ENCODE results near the gene MAP4K2.

MAP4K2 gene

DNA sequence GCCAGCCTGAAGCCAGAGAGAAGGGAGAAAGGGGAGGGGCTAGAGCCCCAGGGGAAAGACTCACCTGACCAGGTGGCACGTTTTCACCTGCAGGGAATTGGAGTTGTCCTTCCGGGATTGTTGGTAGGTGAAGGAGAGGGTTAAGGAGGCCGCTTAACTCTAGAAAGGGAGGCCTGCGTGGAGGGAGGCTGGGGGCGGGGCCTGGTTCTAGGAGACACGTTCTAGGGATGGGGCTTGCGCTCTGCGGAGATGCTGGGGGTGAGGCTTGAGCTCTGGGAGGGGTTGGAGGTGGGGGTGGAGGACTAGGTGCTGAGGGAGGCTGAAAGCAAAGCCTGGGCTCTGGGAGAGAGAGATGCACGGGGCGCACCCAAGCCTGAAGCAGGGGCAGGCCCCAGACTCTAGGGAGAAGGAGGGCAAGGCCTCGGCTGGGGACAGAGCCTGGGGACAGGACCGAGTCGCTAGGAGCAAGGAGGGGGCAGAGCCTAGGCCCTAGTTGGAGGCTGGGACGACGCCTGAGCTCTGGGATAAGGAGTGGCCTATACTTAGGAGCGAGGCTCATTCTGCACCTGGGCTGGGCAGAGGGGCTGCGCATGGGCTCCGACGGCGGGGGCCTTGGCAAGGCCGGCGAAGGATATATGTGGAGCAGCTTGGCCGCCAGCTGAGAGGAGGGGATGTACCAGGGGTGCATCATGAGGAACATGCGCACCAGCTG lies 61.5 kb downstream of the MAP4K2 start (continued):
- TF ChIP-seq, protein P1, sequence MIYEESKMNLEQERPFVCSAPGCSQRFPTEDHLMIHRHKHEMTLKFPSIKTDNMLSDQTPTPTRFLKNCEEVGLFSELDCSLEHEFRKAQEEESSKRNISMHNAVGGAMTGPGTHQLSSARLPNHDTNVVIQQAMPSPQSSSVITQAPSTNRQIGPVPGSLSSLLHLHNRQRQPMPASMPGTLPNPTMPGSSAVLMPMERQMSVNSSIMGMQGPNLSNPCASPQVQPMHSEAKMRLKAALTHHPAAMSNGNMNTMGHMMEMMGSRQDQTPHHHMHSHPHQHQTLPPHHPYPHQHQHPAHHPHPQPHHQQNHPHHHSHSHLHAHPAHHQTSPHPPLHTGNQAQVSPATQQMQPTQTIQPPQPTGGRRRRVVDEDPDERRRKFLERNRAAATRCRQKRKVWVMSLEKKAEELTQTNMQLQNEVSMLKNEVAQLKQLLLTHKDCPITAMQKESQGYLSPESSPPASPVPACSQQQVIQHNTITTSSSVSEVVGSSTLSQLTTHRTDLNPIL (CRISPR knock-in tag; IDR thresholded peaks at IDR 0.05; ENCODE audit: low read depth), result no peak
- no peak for TF ChIP-seq TCF4 (CRISPR knock-in tag; IDR thresholded peaks at IDR 0.05; ENCODE audit: borderline replicate concordance)
- no peak for TF ChIP-seq CSDC2 (CRISPR knock-in tag; IDR thresholded peaks at IDR 0.05)

DNA sequence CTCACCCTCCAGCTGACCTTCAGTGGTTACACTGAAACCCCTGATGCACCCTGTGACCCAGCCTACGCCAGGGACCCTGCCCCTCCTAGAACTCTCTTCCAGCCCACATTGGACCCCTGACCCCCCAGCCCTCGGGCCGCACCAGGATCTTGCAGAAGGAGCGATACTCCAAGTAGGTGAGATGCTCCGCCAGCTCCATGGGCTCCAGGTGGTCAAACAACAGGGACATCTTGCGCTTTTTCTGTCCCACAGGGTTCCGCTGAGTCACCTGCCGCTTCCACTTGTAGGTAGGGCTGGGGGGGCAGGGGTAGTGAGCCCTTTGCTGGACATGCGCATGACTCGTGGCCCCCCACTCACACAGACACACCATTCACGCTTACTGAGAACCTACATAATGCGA lies 63.1 kb downstream of the MAP4K2 start:
- ATAC-seq, result no peak
- TF ChIP-seq, protein P2, sequence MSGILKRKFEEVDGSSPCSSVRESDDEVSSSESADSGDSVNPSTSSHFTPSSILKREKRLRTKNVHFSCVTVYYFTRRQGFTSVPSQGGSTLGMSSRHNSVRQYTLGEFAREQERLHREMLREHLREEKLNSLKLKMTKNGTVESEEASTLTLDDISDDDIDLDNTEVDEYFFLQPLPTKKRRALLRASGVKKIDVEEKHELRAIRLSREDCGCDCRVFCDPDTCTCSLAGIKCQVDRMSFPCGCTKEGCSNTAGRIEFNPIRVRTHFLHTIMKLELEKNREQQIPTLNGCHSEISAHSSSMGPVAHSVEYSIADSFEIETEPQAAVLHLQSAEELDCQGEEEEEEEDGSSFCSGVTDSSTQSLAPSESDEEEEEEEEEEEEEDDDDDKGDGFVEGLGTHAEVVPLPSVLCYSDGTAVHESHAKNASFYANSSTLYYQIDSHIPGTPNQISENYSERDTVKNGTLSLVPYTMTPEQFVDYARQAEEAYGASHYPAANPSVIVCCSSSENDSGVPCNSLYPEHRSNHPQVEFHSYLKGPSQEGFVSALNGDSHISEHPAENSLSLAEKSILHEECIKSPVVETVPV (CRISPR knock-in tag; IDR thresholded peaks at IDR 0.05), result no peak
- no peak for TF ChIP-seq ARNTL (CRISPR knock-in tag; IDR thresholded peaks at IDR 0.05; ENCODE audit: borderline replicate concordance, low read depth)
- no peak for TF ChIP-seq ESRRG (CRISPR knock-in tag; IDR thresholded peaks at IDR 0.05)
- no peak for TF ChIP-seq ZNF8 (CRISPR knock-in tag; IDR thresholded peaks at IDR 0.05)
- TF ChIP-seq SNAI2 (CRISPR knock-in tag; IDR thresholded peaks at IDR 0.05), result no peak
- TF ChIP-seq, protein P3, sequence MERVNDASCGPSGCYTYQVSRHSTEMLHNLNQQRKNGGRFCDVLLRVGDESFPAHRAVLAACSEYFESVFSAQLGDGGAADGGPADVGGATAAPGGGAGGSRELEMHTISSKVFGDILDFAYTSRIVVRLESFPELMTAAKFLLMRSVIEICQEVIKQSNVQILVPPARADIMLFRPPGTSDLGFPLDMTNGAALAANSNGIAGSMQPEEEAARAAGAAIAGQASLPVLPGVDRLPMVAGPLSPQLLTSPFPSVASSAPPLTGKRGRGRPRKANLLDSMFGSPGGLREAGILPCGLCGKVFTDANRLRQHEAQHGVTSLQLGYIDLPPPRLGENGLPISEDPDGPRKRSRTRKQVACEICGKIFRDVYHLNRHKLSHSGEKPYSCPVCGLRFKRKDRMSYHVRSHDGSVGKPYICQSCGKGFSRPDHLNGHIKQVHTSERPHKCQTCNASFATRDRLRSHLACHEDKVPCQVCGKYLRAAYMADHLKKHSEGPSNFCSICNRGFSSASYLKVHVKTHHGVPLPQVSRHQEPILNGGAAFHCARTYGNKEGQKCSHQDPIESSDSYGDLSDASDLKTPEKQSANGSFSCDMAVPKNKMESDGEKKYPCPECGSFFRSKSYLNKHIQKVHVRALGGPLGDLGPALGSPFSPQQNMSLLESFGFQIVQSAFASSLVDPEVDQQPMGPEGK (CRISPR knock-in tag; IDR thresholded peaks at IDR 0.05; ENCODE audit: borderline replicate concordance), result no peak
- TF ChIP-seq, protein P1 (CRISPR knock-in tag; IDR thresholded peaks at IDR 0.05; ENCODE audit: low read depth), result no peak
- no peak for TF ChIP-seq OSR1 (CRISPR knock-in tag; IDR thresholded peaks at IDR 0.05)
- no peak for TF ChIP-seq RARB (CRISPR knock-in tag; IDR thresholded peaks at IDR 0.05)
- no peak for TF ChIP-seq BACH2 (CRISPR knock-in tag; IDR thresholded peaks at IDR 0.05; ENCODE audit: borderline replicate concordance)
- TF ChIP-seq GLIS3 (CRISPR knock-in tag; IDR thresholded peaks at IDR 0.05), result no peak
- no peak for TF ChIP-seq TOX (CRISPR knock-in tag; IDR thresholded peaks at IDR 0.05; ENCODE audit: borderline replicate concordance)
- no peak for TF ChIP-seq PPARA (CRISPR knock-in tag; IDR thresholded peaks at IDR 0.05; ENCODE audit: borderline replicate concordance)

DNA sequence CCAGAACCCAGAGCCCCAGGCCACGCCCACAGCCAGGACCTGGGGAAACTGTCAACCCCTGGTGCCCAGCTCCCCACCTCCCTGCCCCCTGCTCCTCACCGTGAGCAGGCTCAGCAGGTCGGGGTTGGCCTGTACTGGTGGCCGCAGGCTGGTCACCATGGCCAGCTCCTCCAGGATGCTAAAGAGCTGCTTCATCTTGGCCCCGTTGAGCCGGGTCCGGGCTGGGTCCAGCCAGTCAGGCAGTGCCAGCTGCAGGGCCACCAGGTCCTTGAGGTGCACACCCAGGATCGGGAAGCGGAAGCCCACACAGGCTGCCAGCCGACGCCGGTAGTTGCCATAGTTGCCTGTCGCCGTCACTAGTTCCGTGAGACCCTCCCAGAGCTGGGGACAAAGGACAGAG lies 66.4 kb downstream of the MAP4K2 start:
- ATAC-seq, result no peak
- no peak for TF ChIP-seq BACH2 (CRISPR knock-in tag; IDR thresholded peaks at IDR 0.05; ENCODE audit: borderline replicate concordance)
- TF ChIP-seq, protein P4, sequence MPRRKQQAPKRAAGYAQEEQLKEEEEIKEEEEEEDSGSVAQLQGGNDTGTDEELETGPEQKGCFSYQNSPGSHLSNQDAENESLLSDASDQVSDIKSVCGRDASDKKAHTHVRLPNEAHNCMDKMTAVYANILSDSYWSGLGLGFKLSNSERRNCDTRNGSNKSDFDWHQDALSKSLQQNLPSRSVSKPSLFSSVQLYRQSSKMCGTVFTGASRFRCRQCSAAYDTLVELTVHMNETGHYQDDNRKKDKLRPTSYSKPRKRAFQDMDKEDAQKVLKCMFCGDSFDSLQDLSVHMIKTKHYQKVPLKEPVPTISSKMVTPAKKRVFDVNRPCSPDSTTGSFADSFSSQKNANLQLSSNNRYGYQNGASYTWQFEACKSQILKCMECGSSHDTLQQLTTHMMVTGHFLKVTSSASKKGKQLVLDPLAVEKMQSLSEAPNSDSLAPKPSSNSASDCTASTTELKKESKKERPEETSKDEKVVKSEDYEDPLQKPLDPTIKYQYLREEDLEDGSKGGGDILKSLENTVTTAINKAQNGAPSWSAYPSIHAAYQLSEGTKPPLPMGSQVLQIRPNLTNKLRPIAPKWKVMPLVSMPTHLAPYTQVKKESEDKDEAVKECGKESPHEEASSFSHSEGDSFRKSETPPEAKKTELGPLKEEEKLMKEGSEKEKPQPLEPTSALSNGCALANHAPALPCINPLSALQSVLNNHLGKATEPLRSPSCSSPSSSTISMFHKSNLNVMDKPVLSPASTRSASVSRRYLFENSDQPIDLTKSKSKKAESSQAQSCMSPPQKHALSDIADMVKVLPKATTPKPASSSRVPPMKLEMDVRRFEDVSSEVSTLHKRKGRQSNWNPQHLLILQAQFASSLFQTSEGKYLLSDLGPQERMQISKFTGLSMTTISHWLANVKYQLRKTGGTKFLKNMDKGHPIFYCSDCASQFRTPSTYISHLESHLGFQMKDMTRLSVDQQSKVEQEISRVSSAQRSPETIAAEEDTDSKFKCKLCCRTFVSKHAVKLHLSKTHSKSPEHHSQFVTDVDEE (CRISPR knock-in tag; IDR thresholded peaks at IDR 0.05), result no peak
- no peak for TF ChIP-seq ZC3H10 (CRISPR knock-in tag; IDR thresholded peaks at IDR 0.05)
- TF ChIP-seq, protein P1 (CRISPR knock-in tag; IDR thresholded peaks at IDR 0.05; ENCODE audit: low read depth), result no peak
- TF ChIP-seq ZNF565 (CRISPR knock-in tag; conservative IDR thresholded peaks at IDR 0.05; ENCODE audit: low read depth), result no peak
- no peak for TF ChIP-seq ISL1 (CRISPR knock-in tag; IDR thresholded peaks at IDR 0.05)
- no peak for TF ChIP-seq CSDC2 (CRISPR knock-in tag; IDR thresholded peaks at IDR 0.05)
- no peak for TF ChIP-seq ZNF70 (CRISPR knock-in tag; IDR thresholded peaks at IDR 0.05)
- TF ChIP-seq ESRRG (CRISPR knock-in tag; IDR thresholded peaks at IDR 0.05), result no peak
- no peak for TF ChIP-seq ZNF8 (CRISPR knock-in tag; IDR thresholded peaks at IDR 0.05)
- TF ChIP-seq ZFP30 (CRISPR knock-in tag; IDR thresholded peaks at IDR 0.05), result no peak
- no peak for TF ChIP-seq TOX (CRISPR knock-in tag; IDR thresholded peaks at IDR 0.05; ENCODE audit: borderline replicate concordance)
